ENCODE data around the gene GRAMD2B.
"Not testable (repeated sequence)": the region's sequence is repeated elsewhere in the genome, so short reads cannot be mapped to it uniquely, and the experiment has no call there.

Gene GRAMD2B

GRCh38 chr5:126422994-126423788 lies at the start of gene GRAMD2B:
Gene GRAMD2B (plus strand): TSS chr5:126423409. CDS start chr5:126423607, 198 bp downstream.
- DNase-seq = no peak

GRCh38 chr5:126374109-126374416 lies 49.1 kb upstream of the GRAMD2B start:
- no peak for DNase-seq

- no peak for DNase-seq
These were observed 46.8 kb upstream of the GRAMD2B start for GRCh38 chr5:126376443-126376842.

GRCh38 chr5:126377424-126377823 lies 45.8 kb upstream of the GRAMD2B start:
- no peak for DNase-seq

GRCh38 chr5:126380316-126380715 lies 42.9 kb upstream of the GRAMD2B start:
- DNase-seq = not testable (repeated sequence)

GRCh38 chr5:126383246-126383645 lies 40.0 kb upstream of the GRAMD2B start:
- DNase-seq = no peak

- DNase-seq = no peak
These were observed 39.4 kb upstream of the GRAMD2B start for GRCh38 chr5:126383776-126384175.

GRCh38 chr5:126384985-126385384 lies 38.2 kb upstream of the GRAMD2B start:
- no peak for DNase-seq

GRCh38 chr5:126385524-126386502 lies 37.4 kb upstream of the GRAMD2B start:
- no peak for DNase-seq

GRCh38 chr5:126389179-126389578 lies 34.0 kb upstream of the GRAMD2B start:
- no peak for DNase-seq

- no peak for DNase-seq
These were observed 33.2 kb upstream of the GRAMD2B start for GRCh38 chr5:126390051-126390450.

GRCh38 chr5:126391386-126391785 lies 31.8 kb upstream of the GRAMD2B start:
- DNase-seq = no peak

- no peak for DNase-seq
These were observed 28.9 kb upstream of the GRAMD2B start for GRCh38 chr5:126394211-126394788.

- DNase-seq = no peak
These were observed 28.0 kb upstream of the GRAMD2B start for GRCh38 chr5:126395198-126395597.

- no peak for DNase-seq
These were observed 27.6 kb upstream of the GRAMD2B start for GRCh38 chr5:126395605-126396004.

- DNase-seq = not testable (repeated sequence)
These were observed 26.5 kb upstream of the GRAMD2B start for GRCh38 chr5:126396721-126397120.

- DNase-seq = no peak
These were observed 24.4 kb upstream of the GRAMD2B start for GRCh38 chr5:126398791-126399190.

- DNase-seq = no peak
These were observed 22.5 kb upstream of the GRAMD2B start for GRCh38 chr5:126400621-126401251.

GRCh38 chr5:126402621-126403555 lies 20.3 kb upstream of the GRAMD2B start:
- no peak for DNase-seq

GRCh38 chr5:126403876-126404275 lies 19.3 kb upstream of the GRAMD2B start:
- DNase-seq = no peak

GRCh38 chr5:126410623-126411022 lies 12.6 kb upstream of the GRAMD2B start:
- DNase-seq = no peak

- no peak for DNase-seq
These were observed 9.4 kb upstream of the GRAMD2B start for GRCh38 chr5:126413856-126414255.

All from SHP77 treated with DMSO at 0.1 percent for 48 hours (cell line).